ENCODE results near the gene ACTMAP.

Gene ACTMAP

GRCh38 chr19:40702337-40703012 is 47.8 kb downstream of the ACTMAP start:
- no peak for DNase-seq (ENCODE audit: extremely low read depth in 1 of 2, low read depth in 1 of 2)

- no peak for DNase-seq (ENCODE audit: extremely low read depth in 1 of 2, low read depth in 1 of 2)
Observed at GRCh38 chr19:40701758-40702157, 48.5 kb downstream of the ACTMAP start.

- DNase-seq (ENCODE audit: extremely low read depth in 1 of 2, low read depth in 1 of 2), result no peak
Observed at GRCh38 chr19:40700083-40700482, 50.2 kb downstream of the ACTMAP start.

- no peak for DNase-seq (ENCODE audit: extremely low read depth in 1 of 2, low read depth in 1 of 2)
Observed at GRCh38 chr19:40697007-40697406, 53.3 kb downstream of the ACTMAP start.

GRCh38 chr19:40695881-40696280 is 54.4 kb downstream of the ACTMAP start:
- no peak for DNase-seq (ENCODE audit: extremely low read depth in 1 of 2, low read depth in 1 of 2)

- no peak for DNase-seq (ENCODE audit: extremely low read depth in 1 of 2, low read depth in 1 of 2)
Observed at GRCh38 chr19:40693896-40694295, 56.4 kb downstream of the ACTMAP start.

- no peak for DNase-seq (ENCODE audit: extremely low read depth in 1 of 2, low read depth in 1 of 2)
Observed at GRCh38 chr19:40693150-40693788, 57.0 kb downstream of the ACTMAP start.

- no peak for DNase-seq (ENCODE audit: extremely low read depth in 1 of 2, low read depth in 1 of 2)
Observed at GRCh38 chr19:40692212-40692551, 58.1 kb downstream of the ACTMAP start.

- DNase-seq (ENCODE audit: extremely low read depth in 1 of 2, low read depth in 1 of 2), result no peak
Observed at GRCh38 chr19:40691421-40692211, 58.7 kb downstream of the ACTMAP start.

Data from activated CD8-positive, alpha-beta memory T cell treated with anti-CD3 and anti-CD28 coated beads for 1 hour (primary cell).